HL-60 (cell line): ENCODE results near the gene STOX2.
"Not testable (repeated sequence)": the region's sequence is repeated elsewhere in the genome, so short reads cannot be mapped to it uniquely, and the experiment has no call there.

Source experiments
- DNase-seq, 2 experiments: peaks; one replicate each; pipeline ENCODE4 v3.0.0-alpha.2; 2010 to 2020; ENCODE audit warnings: low read depth in 1 of 2, low spot score in 1 of 2
- H3K27ac ChIP-seq: fragments of 250-450 bp; sonication (Bioruptor Pico); replicated peaks from 2 replicates; pipeline ENCODE4 v1.5.1; 2020; ENCODE audit warnings: mild to moderate bottlenecking, moderate library complexity
- H3K27me3 ChIP-seq: fragments of 250-450 bp; sonication (Bioruptor Pico); 2 replicates; pipeline ENCODE4 v1.5.1; 2021; ENCODE audit warnings: mild to moderate bottlenecking, moderate library complexity; ENCODE audit not compliant: insufficient read depth, poor library complexity, severe bottlenecking
- H3K4me3 ChIP-seq: replicated peaks from 2 replicates; pipeline ENCODE4 v1.5.1; 2011; ENCODE audit warnings: mild to moderate bottlenecking, control low read depth, low read length; ENCODE audit not compliant: insufficient read depth
- GABPA ChIP-seq: IDR thresholded peaks from 2 replicates; pipeline ENCODE4 v1.6.1; 2012; ENCODE audit warnings: low read depth
- POLR2AphosphoS5 ChIP-seq: IDR thresholded peaks from 2 replicates; pipeline ENCODE4 v1.6.1; 2012; ENCODE audit warnings: low read depth
- SPI1 ChIP-seq: IDR thresholded peaks from 2 replicates; pipeline ENCODE4 v1.6.1; 2012; ENCODE audit warnings: low read depth, mild to moderate bottlenecking, borderline replicate concordance
- TF ChIP-seq, protein P1 (sequence below): IDR thresholded peaks from 2 replicates; pipeline ENCODE4 v1.6.1; 2012; ENCODE audit warnings: low read depth; ENCODE audit not compliant: insufficient replicate concordance
- TF ChIP-seq, protein P2 (sequence below): IDR thresholded peaks from one replicate; pipeline ENCODE4 v1.5.1; 2011; ENCODE audit warnings: low read length, control low read depth, inconsistent platforms; ENCODE audit not compliant: insufficient read depth

STOX2 gene

DNA sequence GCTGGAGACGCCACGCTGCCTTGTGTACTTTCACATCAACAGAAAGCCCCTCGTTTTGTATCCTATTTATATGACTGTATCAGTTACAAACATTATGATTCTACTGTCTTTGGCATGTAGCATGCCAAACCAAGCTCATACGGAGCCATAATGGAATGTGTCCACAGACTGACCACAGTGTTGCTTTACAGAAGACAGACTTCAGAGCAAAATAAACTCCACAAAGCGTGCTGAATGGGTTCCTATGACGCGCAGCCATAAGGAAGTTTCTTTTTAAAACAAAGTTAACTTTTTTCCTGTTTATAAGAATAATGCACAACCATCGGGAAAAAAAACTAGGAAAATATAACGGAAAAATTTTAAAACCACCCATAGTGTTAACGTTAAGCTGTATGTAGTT, 136.0 kb downstream of the STOX2 start:
- Histone ChIP-seq H3K27me3 (peaks cover 14% of the 10 kb centered on the region), H3K4me3 (no peak overlapping the region), H3K27ac (no peak overlapping the region)
- no peak for DNase-seq
- TF ChIP-seq, protein P1, sequence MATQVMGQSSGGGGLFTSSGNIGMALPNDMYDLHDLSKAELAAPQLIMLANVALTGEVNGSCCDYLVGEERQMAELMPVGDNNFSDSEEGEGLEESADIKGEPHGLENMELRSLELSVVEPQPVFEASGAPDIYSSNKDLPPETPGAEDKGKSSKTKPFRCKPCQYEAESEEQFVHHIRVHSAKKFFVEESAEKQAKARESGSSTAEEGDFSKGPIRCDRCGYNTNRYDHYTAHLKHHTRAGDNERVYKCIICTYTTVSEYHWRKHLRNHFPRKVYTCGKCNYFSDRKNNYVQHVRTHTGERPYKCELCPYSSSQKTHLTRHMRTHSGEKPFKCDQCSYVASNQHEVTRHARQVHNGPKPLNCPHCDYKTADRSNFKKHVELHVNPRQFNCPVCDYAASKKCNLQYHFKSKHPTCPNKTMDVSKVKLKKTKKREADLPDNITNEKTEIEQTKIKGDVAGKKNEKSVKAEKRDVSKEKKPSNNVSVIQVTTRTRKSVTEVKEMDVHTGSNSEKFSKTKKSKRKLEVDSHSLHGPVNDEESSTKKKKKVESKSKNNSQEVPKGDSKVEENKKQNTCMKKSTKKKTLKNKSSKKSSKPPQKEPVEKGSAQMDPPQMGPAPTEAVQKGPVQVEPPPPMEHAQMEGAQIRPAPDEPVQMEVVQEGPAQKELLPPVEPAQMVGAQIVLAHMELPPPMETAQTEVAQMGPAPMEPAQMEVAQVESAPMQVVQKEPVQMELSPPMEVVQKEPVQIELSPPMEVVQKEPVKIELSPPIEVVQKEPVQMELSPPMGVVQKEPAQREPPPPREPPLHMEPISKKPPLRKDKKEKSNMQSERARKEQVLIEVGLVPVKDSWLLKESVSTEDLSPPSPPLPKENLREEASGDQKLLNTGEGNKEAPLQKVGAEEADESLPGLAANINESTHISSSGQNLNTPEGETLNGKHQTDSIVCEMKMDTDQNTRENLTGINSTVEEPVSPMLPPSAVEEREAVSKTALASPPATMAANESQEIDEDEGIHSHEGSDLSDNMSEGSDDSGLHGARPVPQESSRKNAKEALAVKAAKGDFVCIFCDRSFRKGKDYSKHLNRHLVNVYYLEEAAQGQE: no peak
- TF ChIP-seq, protein P2, sequence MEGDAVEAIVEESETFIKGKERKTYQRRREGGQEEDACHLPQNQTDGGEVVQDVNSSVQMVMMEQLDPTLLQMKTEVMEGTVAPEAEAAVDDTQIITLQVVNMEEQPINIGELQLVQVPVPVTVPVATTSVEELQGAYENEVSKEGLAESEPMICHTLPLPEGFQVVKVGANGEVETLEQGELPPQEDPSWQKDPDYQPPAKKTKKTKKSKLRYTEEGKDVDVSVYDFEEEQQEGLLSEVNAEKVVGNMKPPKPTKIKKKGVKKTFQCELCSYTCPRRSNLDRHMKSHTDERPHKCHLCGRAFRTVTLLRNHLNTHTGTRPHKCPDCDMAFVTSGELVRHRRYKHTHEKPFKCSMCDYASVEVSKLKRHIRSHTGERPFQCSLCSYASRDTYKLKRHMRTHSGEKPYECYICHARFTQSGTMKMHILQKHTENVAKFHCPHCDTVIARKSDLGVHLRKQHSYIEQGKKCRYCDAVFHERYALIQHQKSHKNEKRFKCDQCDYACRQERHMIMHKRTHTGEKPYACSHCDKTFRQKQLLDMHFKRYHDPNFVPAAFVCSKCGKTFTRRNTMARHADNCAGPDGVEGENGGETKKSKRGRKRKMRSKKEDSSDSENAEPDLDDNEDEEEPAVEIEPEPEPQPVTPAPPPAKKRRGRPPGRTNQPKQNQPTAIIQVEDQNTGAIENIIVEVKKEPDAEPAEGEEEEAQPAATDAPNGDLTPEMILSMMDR: no peak
- TF ChIP-seq SPI1: no peak
- no peak for TF ChIP-seq GABPA
- no peak for TF ChIP-seq POLR2AphosphoS5

DNA sequence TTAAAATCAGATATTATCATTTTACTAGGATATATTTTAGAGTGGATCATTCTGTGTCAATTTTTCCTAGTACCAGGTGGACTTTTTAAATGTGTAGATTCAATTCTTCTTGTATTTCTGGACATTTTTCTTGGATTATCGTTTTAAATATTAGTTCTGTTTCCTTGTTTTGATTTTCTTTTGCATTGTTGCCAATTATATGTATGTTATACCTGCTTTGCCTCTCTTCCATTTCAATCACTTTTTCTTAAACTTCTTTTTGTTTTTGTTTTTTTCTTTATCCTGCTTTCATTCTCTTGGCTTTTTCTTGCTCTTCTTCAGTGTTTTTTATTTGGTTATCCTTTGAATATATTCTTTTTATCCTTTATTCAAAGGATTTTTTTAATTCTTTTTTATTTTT, 141.0 kb downstream of the STOX2 start:
- Histone ChIP-seq H3K4me3 (no peak overlapping the region), H3K27ac (no peak overlapping the region), H3K27me3 (peaks cover under 1% of the 10 kb centered on the region)
- TF ChIP-seq POLR2AphosphoS5: no peak
- no peak for TF ChIP-seq GABPA
- TF ChIP-seq, protein P2: no peak
- DNase-seq: no peak

DNA sequence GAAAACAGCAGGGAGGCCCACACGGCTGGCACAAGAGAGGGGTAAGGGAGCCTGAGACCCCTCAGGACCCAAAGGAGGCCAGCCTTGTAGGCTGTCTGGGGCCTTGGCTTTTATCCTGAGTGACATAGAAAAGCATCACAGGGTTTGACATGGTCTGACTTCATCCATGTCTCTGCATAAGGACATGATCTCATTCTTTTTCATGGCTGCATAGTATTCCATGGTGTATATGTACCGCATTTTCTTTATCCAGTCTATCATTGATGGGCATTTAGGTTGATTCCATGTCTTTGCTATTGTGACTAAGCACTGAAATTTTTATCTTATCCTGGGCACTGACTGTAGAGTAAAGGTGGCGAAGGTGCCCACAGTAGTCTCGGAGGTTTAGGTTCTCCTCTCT, 146.2 kb downstream of the STOX2 start:
- not testable (repeated sequence) for H3K27ac ChIP-seq

DNA sequence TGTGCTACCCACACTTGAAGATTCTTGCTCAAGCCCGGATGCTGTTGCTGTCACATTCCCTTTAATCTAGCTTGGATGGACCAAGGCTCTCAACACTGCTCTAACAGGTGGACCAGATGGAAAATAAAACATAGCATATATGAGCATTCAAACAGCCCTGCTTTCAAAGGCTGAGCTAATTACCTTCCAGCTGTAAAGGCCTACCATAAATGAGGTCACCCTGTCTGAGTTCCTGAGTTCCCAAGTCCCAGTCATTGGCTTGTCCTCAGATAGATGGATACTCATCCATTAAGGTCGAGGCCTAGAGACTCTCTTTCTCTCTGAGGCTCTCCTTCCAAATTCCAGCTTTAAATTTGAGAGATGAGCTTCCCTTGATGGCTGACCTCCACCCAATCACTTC, 147.5 kb downstream of the STOX2 start:
- Histone ChIP-seq H3K27me3 (no peaks in the 10 kb centered on the region), H3K27ac (no peak overlapping the region), H3K4me3 (no peak overlapping the region)
- TF ChIP-seq, protein P2: no peak
- no peak for TF ChIP-seq GABPA
- TF ChIP-seq SPI1: no peak
- TF ChIP-seq, protein P1: no peak
- no peak for TF ChIP-seq POLR2AphosphoS5
- DNase-seq: no peak

More for the DNA sequence above, 146.2 kb downstream of the STOX2 start:
- H3K4me3 ChIP-seq, H3K27me3 ChIP-seq, DNase-seq: not testable (repeated sequence)
